HG03469 (cell line): ENCODE results near the gene AKT1.

Source experiments
- ATAC-seq: cut with Tn5 transposase; IDR thresholded peaks from one replicate; pipeline ENCODE4 v1.9.1; 2021; ENCODE audit warnings: mild to moderate bottlenecking, moderate library complexity, moderate number of reproducible peaks; ENCODE audit not compliant: unreplicated experiment

The AKT1 gene

GRCh38 chr14:104787736-104788135, 7.8 kb downstream of the AKT1 start:
- no peak for ATAC-seq

- no peak for ATAC-seq
These were observed 8.5 kb downstream of the AKT1 start for GRCh38 chr14:104786726-104787675.

- no peak for ATAC-seq
These were observed 9.4 kb downstream of the AKT1 start for GRCh38 chr14:104786091-104786586.

DNA sequence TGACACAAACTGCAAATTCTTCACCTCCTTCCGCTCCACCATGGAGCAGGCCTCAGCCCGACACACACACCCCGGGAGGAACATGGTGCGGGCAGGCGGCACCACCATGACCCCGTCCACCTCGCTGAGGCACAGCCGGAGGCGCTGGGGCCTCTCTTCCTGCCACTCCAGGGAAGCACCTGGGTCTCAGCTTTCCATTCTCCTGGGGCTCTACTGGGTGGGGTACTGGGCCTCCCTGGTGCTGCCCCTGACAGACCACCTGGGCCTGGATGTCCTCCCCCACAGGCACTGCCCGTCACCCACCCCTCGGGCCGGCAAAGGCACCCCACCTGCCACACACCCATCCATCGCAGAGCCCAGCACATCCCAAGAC, 9.9 kb downstream of the AKT1 start:
- no peak for ATAC-seq

DNA sequence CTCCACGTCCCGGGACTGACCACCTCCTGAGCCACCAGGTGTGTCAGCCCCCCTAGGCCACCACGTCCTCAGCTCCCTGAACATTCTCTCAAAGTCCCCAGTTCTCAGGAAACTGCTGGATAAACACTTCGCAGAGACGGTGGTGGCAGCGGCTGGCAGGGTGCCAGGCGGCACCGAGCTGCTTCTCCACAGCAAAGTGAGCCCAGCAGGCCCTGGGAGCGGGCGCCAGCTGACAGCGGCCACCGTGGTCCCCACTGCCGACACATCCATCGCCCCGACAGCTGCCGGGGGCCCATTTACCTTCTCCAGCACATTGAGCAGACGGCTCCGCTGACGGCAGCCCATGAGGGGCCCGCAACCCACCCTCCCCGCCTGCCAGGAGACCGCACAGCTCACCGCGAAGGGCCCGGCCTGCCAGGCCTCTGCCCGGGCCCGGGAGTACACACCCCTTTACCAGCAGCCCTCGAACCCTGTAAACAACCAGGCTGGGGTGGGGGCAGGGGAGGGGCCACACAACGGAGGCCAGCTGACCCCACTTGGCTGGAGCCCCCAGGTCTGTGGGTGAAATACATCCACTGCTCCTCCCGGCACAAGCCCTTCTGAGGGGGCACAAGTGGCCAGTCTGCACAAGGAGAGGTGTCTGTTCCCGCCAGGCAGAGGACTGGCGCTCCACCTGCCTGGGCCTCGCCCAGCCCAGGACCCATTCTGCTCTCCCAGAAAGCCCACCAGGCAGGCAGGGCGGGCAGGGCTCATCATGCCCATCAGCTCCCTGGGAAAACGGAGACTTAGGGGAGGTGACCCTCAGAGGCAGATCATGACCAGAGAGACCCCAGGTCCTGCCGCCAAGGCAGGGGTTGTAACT, 10.5 kb downstream of the AKT1 start:
- no peak for ATAC-seq

GRCh38 chr14:104784218-104784568, 11.4 kb downstream of the AKT1 start:
- ATAC-seq: no peak

DNA sequence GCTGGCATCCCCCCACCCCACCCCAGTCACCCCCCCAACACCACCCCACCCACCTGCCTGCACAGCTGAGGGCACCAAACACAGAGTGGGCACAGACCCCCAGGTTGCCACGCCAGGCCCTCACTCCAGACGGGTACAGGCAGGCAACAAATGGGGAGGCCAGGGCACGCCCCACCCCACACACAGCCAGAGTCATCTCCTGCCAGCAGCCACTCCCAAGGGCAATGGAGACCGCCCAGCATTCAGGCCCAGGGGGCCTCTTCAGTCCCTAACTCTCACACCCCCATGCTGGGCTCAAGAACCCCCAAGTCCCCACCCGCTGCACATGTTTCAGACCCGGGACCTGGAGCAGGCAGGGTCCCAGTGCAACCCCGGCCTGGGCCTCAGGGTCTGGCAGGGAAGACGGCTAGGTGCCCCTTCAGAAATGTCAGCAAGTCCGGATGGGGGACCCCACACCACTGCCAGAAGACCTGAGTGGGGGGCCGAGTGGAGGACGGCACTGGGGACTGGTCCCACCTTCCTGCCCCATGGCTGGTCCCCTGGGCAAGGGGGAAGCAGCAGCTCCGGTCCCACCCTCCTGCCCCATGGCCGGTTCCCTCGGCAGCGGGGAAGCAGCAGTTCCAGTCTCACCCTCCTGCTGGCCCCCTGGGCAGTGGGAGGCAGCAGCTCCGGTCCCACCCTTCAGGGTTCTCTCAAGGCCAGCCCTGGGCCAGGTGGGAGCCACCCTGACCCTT, 11.9 kb downstream of the AKT1 start:
- no peak for ATAC-seq

DNA sequence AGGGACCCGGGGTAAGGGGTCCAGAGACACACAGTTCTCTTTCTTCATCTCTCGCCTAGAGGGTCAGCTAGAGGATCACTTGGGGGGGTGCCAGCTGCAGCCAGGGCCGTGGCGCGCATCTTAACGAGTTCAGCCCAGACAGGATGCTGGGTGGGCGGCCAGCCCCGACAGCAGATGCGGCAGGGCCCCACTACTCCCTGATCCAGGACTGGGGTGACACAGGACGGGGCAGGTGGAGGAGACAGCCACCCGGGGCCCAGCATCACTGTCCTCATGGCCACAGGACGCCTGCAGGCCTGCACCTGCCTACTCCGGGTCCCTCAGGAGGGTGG, 12.8 kb downstream of the AKT1 start:
- ATAC-seq: no peak

DNA sequence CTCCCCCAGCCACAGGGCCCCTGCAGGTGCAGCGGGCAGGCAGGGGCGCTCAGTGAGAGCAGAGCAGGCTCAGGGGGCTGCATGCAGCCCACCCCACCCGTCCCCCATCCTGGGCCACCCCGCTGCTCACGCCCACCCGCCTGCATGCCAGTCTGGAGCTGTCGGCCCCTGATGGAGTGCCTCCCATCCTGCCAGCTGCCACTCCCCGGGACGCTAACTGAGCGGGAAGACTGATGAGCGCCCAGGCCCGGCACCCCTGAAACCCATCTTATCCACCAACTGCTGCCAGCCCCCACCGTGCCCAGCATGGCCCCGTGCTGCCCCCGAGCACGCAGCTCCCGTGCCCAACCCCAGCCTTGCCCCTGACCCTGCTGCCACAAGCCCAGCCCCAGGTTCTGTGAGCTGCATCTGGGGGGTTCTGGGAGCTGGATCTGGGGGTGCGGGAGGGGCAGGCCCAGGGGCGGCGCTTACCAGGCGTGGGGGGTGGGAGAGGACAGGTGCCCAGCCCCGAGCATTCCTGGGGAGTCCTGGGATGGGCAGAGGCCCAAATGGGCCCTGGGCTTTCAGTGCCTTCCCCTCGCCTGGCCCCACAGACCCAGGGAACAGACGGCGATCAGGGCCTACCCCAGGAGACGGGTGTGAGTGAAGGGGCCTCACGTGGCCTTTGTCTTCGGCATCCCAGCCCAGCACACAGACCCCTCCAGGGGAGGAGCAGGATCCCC, 13.3 kb downstream of the AKT1 start:
- no peak for ATAC-seq

GRCh38 chr14:104781271-104782077, 14.1 kb downstream of the AKT1 start:
- ATAC-seq: no peak

GRCh38 chr14:104780513-104781030, 15.0 kb downstream of the AKT1 start:
- no peak for ATAC-seq

- ATAC-seq: no peak
These were observed 15.6 kb downstream of the AKT1 start for GRCh38 chr14:104779776-104780512.

- no peak for ATAC-seq
These were observed 16.7 kb downstream of the AKT1 start for GRCh38 chr14:104778694-104779331.

DNA sequence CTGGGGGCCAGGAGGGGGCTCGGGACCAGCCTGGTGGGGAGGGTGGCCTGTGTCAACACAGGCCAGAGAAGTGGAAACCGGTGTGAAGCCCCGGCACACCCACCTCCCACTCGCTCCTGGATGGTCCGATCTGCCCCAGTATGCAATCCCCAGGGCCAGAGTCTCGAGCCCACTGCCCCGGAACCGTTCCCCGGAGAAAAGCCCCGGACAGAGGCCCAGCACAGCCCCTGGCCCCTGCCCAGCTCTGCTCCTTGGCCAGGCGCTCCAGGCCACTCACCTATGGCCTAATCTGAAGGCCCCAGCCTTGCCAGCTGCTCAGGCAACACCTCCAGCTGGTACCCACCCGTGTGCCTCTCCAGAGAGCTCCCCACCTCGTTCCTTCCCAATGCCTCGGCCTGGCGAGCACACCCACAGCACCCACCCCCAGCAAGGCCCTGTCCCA, 17.7 kb downstream of the AKT1 start:
- ATAC-seq: no peak

- no peak for ATAC-seq
These were observed 18.4 kb downstream of the AKT1 start for GRCh38 chr14:104776961-104777807.

DNA sequence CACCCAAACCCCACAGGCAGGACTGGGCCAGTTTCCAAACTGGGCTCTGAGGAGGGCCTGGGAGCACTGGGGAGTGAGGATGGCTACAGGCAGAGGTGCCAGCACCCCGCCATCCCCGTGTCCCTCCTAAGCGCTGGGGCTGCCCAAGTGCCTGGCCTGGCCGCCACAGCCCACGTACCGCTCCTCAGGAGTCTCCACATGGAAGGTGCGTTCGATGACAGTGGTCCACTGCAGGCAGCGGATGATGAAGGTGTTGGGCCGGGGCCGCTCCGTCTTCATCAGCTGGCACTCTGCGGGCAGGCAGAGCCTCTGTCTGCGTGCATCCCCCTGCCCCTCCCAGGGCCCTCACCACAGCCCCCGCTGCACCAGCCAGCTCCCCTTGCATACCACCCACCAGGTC, 19.1 kb downstream of the AKT1 start:
- ATAC-seq: no peak

DNA sequence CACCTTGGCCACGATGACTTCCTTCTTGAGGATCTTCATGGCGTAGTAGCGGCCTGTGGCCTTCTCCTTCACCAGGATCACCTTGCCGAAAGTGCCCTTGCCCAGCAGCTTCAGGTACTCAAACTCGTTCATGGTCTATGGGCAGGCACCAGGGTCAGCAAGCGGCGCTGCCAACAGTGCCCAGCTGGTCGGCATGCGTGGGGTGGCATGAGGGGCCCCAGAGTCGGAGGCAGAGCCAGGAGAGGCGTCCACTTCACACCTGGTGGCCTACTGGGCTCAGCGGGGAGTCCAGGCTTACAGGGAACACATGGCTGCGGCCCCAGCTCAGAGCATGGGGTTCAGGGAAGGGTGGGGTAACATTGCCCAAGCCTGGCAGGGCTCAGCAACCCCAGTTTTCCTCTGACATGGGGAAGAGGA, 20.5 kb downstream of the AKT1 start:
- no peak for ATAC-seq
